Measurements from ENCODE around the gene ZNF423. TPM values are rescaled to one million over a fixed set of nuclear protein-coding genes. Genes with fewer than 3 reads are reported as not detected.
A peak's percentile ranks its signal among the peaks of the same experiment; 100 is the strongest.

The ZNF423 gene
- total and polyA plus RNA-seq, 3 experiments from 2014 or later, result not detected

DNA sequence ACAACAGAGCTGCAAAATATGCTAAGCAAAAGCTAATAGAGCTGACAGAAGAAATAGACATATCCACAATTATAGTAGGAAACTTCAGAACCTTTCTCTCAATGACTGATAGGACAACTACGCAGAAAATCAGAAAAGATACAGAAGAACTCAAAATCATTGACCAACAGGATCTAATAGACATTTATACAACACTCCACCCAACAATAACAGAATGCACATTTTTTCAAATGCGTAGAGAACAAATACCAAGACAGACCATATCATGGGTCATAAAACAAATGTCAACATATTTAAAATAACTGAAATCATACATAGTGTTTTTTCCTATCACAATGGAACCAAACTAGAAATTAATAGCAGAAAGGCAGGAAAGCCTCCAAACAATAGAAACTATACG is 244.9 kb downstream of the ZNF423 start:
- POLR2A ChIA-PET, result no interaction called here
- CTCF ChIA-PET, result no interaction called here

GRCh38 chr16:49608779-49609178 is 247.1 kb downstream of the ZNF423 start:
- POLR2A ChIA-PET, result no interaction called here
- DNase-seq, result no peak
- Histone ChIP-seq H3K9me3 (ENCODE audit: low read length) (no peaks in the 10 kb centered on the region), H3K4me3 (ENCODE audit: low read length) (no peak overlapping the region), H3K27me3 (ENCODE audit: insufficient read depth, low read length, poor library complexity, severe bottlenecking) (no peaks in the 10 kb centered on the region), H3K27ac (ENCODE audit: low read depth, low read length) (no peak overlapping the region), H3K36me3 (ENCODE audit: insufficient read depth, low read length) (no peaks in the 10 kb centered on the region), H3K4me1 (ENCODE audit: insufficient read depth, low read length) (no peaks in the 10 kb centered on the region)
- no peaks in the 10 kb centered on the region for H3K4me1 Mint-ChIP-seq
- no peaks in the 10 kb centered on the region for H3K36me3 Mint-ChIP-seq
- no peak overlapping the region for H3K27ac Mint-ChIP-seq
- CTCF ChIA-PET, result no interaction called here
- peak overlapping the region in 1 of 7 donors; percentile 41 for H3K4me3 Mint-ChIP-seq
- H3K27me3 Mint-ChIP-seq, result peaks cover 14 to 46% of the 10 kb centered on the region in 2 donors
- H3K9me3 Mint-ChIP-seq, result no peaks in the 10 kb centered on the region

More for the DNA sequence above, 244.9 kb downstream of the ZNF423 start:
- Histone ChIP-seq H3K27me3 (ENCODE audit: insufficient read depth, low read length, poor library complexity, severe bottlenecking) (no peaks in the 10 kb centered on the region), H3K4me1 (ENCODE audit: insufficient read depth, low read length) (no peaks in the 10 kb centered on the region), H3K27ac (ENCODE audit: low read depth, low read length) (no peak overlapping the region), H3K9me3 (ENCODE audit: low read length) (no peaks in the 10 kb centered on the region), H3K36me3 (ENCODE audit: insufficient read depth, low read length) (no peaks in the 10 kb centered on the region), H3K4me3 (ENCODE audit: low read length) (no peak overlapping the region)
- Mint-ChIP-seq H3K36me3 (no peaks in the 10 kb centered on the region), H3K4me3 (no peak overlapping the region), H3K27ac (no peak overlapping the region), H3K27me3 (peaks cover 10 to 30% of the 10 kb centered on the region in 2 donors), H3K9me3 (no peaks in the 10 kb centered on the region), H3K4me1 (no peaks in the 10 kb centered on the region)
- DNase-seq, result no peak

DNA sequence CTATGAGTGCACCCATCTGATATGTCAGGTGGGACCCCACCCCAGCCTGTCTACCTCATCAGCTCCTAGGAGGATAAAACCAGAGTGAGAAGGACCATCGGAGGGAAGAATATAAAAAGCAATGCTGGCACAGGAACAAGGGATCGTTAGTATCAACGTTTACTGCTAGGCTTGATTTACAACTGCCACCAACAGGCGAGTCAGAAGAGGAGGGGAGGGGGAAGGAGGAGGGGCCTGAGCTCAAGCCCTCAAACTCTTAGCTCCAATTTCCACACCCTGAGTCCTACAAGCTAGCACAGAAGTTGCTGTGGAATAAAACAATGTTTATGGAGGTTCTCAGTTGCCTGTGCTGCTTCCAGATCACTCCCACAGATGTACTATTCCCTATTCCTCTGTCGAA is 247.8 kb downstream of the ZNF423 start:
- CTCF ChIA-PET, result no interaction called here
- Mint-ChIP-seq H3K9me3 (no peaks in the 10 kb centered on the region), H3K4me1 (no peaks in the 10 kb centered on the region), H3K36me3 (no peaks in the 10 kb centered on the region), H3K27ac (no peak overlapping the region), H3K27me3 (peaks cover 14 to 46% of the 10 kb centered on the region in 2 donors), H3K4me3 (no peak overlapping the region)
- H3K36me3 ChIP-seq (ENCODE audit: insufficient read depth, low read length), result no peaks in the 10 kb centered on the region
- no peaks in the 10 kb centered on the region for H3K4me1 ChIP-seq (ENCODE audit: insufficient read depth, low read length)
- DNase-seq, result no peak
- no peak overlapping the region for H3K27ac ChIP-seq (ENCODE audit: low read depth, low read length)
- H3K4me3 ChIP-seq (ENCODE audit: low read length), result no peak overlapping the region
- no peaks in the 10 kb centered on the region for H3K9me3 ChIP-seq (ENCODE audit: low read length)
- POLR2A ChIA-PET, result no interaction called here
- H3K27me3 ChIP-seq (ENCODE audit: insufficient read depth, low read length, poor library complexity, severe bottlenecking), result no peaks in the 10 kb centered on the region

DNA sequence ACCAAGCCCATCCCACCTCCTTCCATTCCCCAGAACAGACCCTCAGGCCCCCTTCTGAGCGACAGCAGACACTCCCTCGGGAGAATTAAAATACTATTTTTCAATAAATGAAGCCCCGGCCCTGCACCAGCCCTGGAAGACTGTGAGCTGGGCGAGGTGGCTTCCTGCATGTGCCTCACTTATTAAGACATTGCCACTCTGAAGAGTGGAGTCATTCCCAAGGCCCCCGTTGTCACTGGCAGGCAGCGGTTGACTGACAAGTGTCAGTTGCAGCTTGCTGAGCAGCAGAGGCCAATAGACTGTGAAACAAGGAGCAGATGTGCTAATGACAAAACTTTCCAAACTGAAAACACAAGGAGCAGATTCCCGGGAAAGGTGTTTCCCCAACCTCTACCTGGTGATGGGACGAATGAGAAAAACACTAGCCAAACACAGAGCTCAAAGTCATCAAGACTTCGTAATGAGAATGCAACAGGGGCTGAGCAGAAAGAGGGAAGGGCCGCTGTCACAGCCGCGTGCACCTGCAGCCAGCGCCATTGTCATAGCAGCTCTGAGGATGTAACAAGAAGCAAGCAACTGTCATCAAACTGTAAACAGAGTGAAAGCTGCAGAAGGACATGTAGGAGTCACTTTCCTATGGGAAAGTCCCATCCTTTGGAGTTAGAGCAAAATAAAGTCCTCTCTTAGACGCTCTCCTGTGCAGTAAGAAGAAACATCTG is 250.2 kb downstream of the ZNF423 start:
- ChIA-PET CTCF (no interaction called here), POLR2A (no interaction called here)
- Mint-ChIP-seq H3K27me3 (peaks cover 14 to 46% of the 10 kb centered on the region in 2 donors), H3K36me3 (no peaks in the 10 kb centered on the region), H3K4me3 (no peak overlapping the region), H3K4me1 (no peaks in the 10 kb centered on the region), H3K27ac (peak overlapping the region in 1 of 8 donors; percentile 87), H3K9me3 (no peaks in the 10 kb centered on the region)
- Histone ChIP-seq H3K9me3 (ENCODE audit: low read length) (no peaks in the 10 kb centered on the region), H3K4me1 (ENCODE audit: insufficient read depth, low read length) (no peaks in the 10 kb centered on the region), H3K27me3 (ENCODE audit: insufficient read depth, low read length, poor library complexity, severe bottlenecking) (no peaks in the 10 kb centered on the region), H3K27ac (ENCODE audit: low read depth, low read length) (no peak overlapping the region), H3K4me3 (ENCODE audit: low read length) (no peak overlapping the region), H3K36me3 (ENCODE audit: insufficient read depth, low read length) (no peaks in the 10 kb centered on the region)
- no peak for DNase-seq

GRCh38 chr16:49604602-49605001 is 251.3 kb downstream of the ZNF423 start:
- Histone ChIP-seq H3K27ac (ENCODE audit: low read depth, low read length) (no peak overlapping the region), H3K4me3 (ENCODE audit: low read length) (no peak overlapping the region), H3K27me3 (ENCODE audit: insufficient read depth, low read length, poor library complexity, severe bottlenecking) (no peaks in the 10 kb centered on the region), H3K4me1 (ENCODE audit: insufficient read depth, low read length) (no peaks in the 10 kb centered on the region), H3K36me3 (ENCODE audit: insufficient read depth, low read length) (no peaks in the 10 kb centered on the region), H3K9me3 (ENCODE audit: low read length) (no peaks in the 10 kb centered on the region)
- Mint-ChIP-seq H3K27ac (no peak overlapping the region), H3K36me3 (no peaks in the 10 kb centered on the region), H3K9me3 (no peaks in the 10 kb centered on the region), H3K4me1 (no peaks in the 10 kb centered on the region), H3K4me3 (no peak overlapping the region), H3K27me3 (peaks cover 14 to 48% of the 10 kb centered on the region in 2 donors)
- ChIA-PET POLR2A (no interaction called here), CTCF (no interaction called here)
- no peak for DNase-seq

DNA sequence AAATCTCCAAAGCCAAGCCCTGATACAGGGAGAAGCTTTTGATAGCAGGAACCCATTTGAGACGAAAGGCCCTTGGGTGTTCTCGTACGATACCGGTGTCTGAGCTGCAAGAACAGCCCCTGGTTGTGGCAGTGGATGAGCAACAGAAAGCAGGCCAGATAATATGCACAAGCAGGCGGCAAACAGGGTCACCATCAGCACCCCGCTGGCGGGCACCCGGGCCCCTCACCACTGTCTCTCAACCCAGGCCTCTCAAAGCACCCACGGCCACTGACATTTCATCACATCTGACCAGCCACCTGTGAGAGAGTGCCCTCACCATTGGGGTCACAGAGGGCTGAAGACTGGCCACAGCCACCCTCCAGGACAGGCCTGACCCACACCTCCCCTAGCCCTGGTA is 252.0 kb downstream of the ZNF423 start:
- H3K36me3 ChIP-seq (ENCODE audit: insufficient read depth, low read length), result no peaks in the 10 kb centered on the region
- ChIA-PET CTCF (no interaction called here), POLR2A (no interaction called here)
- H3K9me3 ChIP-seq (ENCODE audit: low read length), result no peaks in the 10 kb centered on the region
- Mint-ChIP-seq H3K4me3 (no peak overlapping the region), H3K9me3 (no peaks in the 10 kb centered on the region), H3K27ac (no peak overlapping the region), H3K36me3 (no peaks in the 10 kb centered on the region), H3K27me3 (peaks cover 14 to 45% of the 10 kb centered on the region in 2 donors), H3K4me1 (no peaks in the 10 kb centered on the region)
- no peaks in the 10 kb centered on the region for H3K27me3 ChIP-seq (ENCODE audit: insufficient read depth, low read length, poor library complexity, severe bottlenecking)
- no peak for DNase-seq
- no peak overlapping the region for H3K27ac ChIP-seq (ENCODE audit: low read depth, low read length)
- H3K4me3 ChIP-seq (ENCODE audit: low read length), result no peak overlapping the region
- H3K4me1 ChIP-seq (ENCODE audit: insufficient read depth, low read length), result no peaks in the 10 kb centered on the region

DNA sequence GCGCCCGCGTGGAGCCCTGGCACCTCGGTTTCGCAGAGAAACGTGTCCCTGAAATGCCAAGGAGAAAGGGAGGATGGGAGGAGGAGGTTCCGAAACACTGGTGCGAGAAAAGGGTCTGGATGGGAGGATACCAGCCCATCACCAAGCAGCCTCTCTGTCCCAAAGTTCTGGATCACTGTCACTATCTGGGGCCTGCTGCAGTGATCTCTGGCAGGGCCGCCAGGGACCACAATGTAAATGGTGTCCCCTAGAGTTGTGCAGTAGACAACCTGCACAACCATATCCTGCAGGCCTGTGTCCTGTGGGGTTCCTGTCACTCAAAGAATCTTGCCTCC is 253.0 kb downstream of the ZNF423 start:
- no peaks in the 10 kb centered on the region for H3K9me3 ChIP-seq (ENCODE audit: low read length)
- no peaks in the 10 kb centered on the region for H3K27me3 ChIP-seq (ENCODE audit: insufficient read depth, low read length, poor library complexity, severe bottlenecking)
- ChIA-PET POLR2A (no interaction called here), CTCF (no interaction called here)
- no peaks in the 10 kb centered on the region for H3K36me3 Mint-ChIP-seq
- no peaks in the 10 kb centered on the region for H3K4me1 ChIP-seq (ENCODE audit: insufficient read depth, low read length)
- H3K4me1 Mint-ChIP-seq, result no peaks in the 10 kb centered on the region
- H3K4me3 ChIP-seq (ENCODE audit: low read length), result no peak overlapping the region
- no peaks in the 10 kb centered on the region for H3K9me3 Mint-ChIP-seq
- no peak overlapping the region for H3K4me3 Mint-ChIP-seq
- peak overlapping the region in 1 of 8 donors; percentile 61 for H3K27ac Mint-ChIP-seq
- H3K36me3 ChIP-seq (ENCODE audit: insufficient read depth, low read length), result no peaks in the 10 kb centered on the region
- H3K27ac ChIP-seq (ENCODE audit: low read depth, low read length), result no peak overlapping the region
- peaks cover 10 to 41% of the 10 kb centered on the region in 2 donors for H3K27me3 Mint-ChIP-seq
- no peak for DNase-seq

GRCh38 chr16:49602201-49602975 is 253.5 kb downstream of the ZNF423 start:
- no peaks in the 10 kb centered on the region for H3K4me1 Mint-ChIP-seq
- no peaks in the 10 kb centered on the region for H3K36me3 Mint-ChIP-seq
- no peaks in the 10 kb centered on the region for H3K36me3 ChIP-seq (ENCODE audit: insufficient read depth, low read length)
- H3K27ac ChIP-seq (ENCODE audit: low read depth, low read length), result no peak overlapping the region
- H3K27ac Mint-ChIP-seq, result peak overlapping the region in 1 of 8 donors; percentile 61
- no peak overlapping the region for H3K4me3 ChIP-seq (ENCODE audit: low read length)
- CTCF ChIA-PET, result no interaction called here
- H3K27me3 ChIP-seq (ENCODE audit: insufficient read depth, low read length, poor library complexity, severe bottlenecking), result no peaks in the 10 kb centered on the region
- no peak overlapping the region for H3K4me3 Mint-ChIP-seq
- H3K4me1 ChIP-seq (ENCODE audit: insufficient read depth, low read length), result no peaks in the 10 kb centered on the region
- peaks cover 6 to 42% of the 10 kb centered on the region in 2 donors for H3K27me3 Mint-ChIP-seq
- H3K9me3 Mint-ChIP-seq, result no peaks in the 10 kb centered on the region
- no peaks in the 10 kb centered on the region for H3K9me3 ChIP-seq (ENCODE audit: low read length)
- POLR2A ChIA-PET, result no interaction called here
- DNase-seq, result no peak

All from CD8-positive, alpha-beta memory T cell (primary cell).